Endothelial cell (in vitro differentiated cells): ENCODE measurements around the gene THSD7A. TPM values are rescaled to one million over a fixed set of nuclear protein-coding genes. Genes with fewer than 3 reads are reported as not detected.

Source experiments
- DNase-seq: peaks from one replicate; pipeline ENCODE4 v3.0.0; 2021; ENCODE audit warnings: low spot score
- H3K27ac Mint-ChIP-seq: one replicate; pipeline ENCODE4 v1.8.0; 2021; ENCODE audit warnings: mixed read lengths, inconsistent platforms; ENCODE audit not compliant: unreplicated experiment
- H3K27me3 Mint-ChIP-seq: one replicate; pipeline ENCODE4 v1.8.0; 2021; ENCODE audit warnings: mild to moderate bottlenecking, moderate library complexity, mixed read lengths, inconsistent platforms; ENCODE audit not compliant: unreplicated experiment
- H3K36me3 Mint-ChIP-seq: one replicate; pipeline ENCODE4 v1.8.0; 2021; ENCODE audit warnings: mild to moderate bottlenecking, low read depth, mixed read lengths, inconsistent platforms; ENCODE audit not compliant: unreplicated experiment
- H3K4me1 Mint-ChIP-seq: one replicate; pipeline ENCODE4 v1.8.0; 2021; ENCODE audit warnings: mild to moderate bottlenecking, mixed read lengths, inconsistent platforms; ENCODE audit not compliant: unreplicated experiment
- H3K4me3 Mint-ChIP-seq: one replicate; pipeline ENCODE4 v1.8.0; 2021; ENCODE audit warnings: mild to moderate bottlenecking, mixed read lengths, inconsistent platforms; ENCODE audit not compliant: unreplicated experiment
- H3K9me3 Mint-ChIP-seq: one replicate; pipeline ENCODE4 v1.8.0; 2021; ENCODE audit warnings: mixed read lengths, inconsistent platforms; ENCODE audit not compliant: unreplicated experiment
- CTCF ChIP-seq: fragments of 200-600 bp; sonication (generic); IDR thresholded peaks from one replicate; pipeline ENCODE4 v1.5.0; 2021; ENCODE audit warnings: antibody characterized with exemption; ENCODE audit not compliant: unreplicated experiment
- total RNA-seq: library from RNA; stranded (reverse); fragmentation: NEBNext Ultra II Directional; extraction: Animal tissue kit (Norgen Biotek cat#: 25700); gene quantifications from one replicate; pipeline ENCODE4 v1.2.1, GENCODE V29; 2021; ENCODE audit not compliant: unreplicated experiment

Gene THSD7A
- total RNA-seq, 1 donor from 2014 or later = 28.7 TPM

- peaks cover 2% of the 10 kb centered on the region for H3K27me3 Mint-ChIP-seq
- H3K27ac Mint-ChIP-seq = no peak overlapping the region
- H3K9me3 Mint-ChIP-seq = no peaks in the 10 kb centered on the region
- no peaks in the 10 kb centered on the region for H3K36me3 Mint-ChIP-seq
- no peak for TF ChIP-seq CTCF
- DNase-seq = no peak
- peaks cover 28% of the 10 kb centered on the region for H3K4me1 Mint-ChIP-seq
- no peak overlapping the region for H3K4me3 Mint-ChIP-seq
Observed at GRCh38 chr7:11615174-11615573, 216.8 kb downstream of the THSD7A start.

GRCh38 chr7:11613292-11613930 is 218.6 kb downstream of the THSD7A start:
- no peaks in the 10 kb centered on the region for H3K36me3 Mint-ChIP-seq
- H3K27me3 Mint-ChIP-seq = peaks cover 2% of the 10 kb centered on the region
- no peak for DNase-seq
- no peak overlapping the region for H3K4me3 Mint-ChIP-seq
- no peaks in the 10 kb centered on the region for H3K9me3 Mint-ChIP-seq
- TF ChIP-seq CTCF = no peak
- no peak overlapping the region for H3K27ac Mint-ChIP-seq
- H3K4me1 Mint-ChIP-seq = peaks cover 31% of the 10 kb centered on the region

GRCh38 chr7:11612737-11613136 is 219.3 kb downstream of the THSD7A start:
- DNase-seq = no peak
- no peak for TF ChIP-seq CTCF
- peaks cover 2% of the 10 kb centered on the region for H3K27me3 Mint-ChIP-seq
- no peak overlapping the region for H3K27ac Mint-ChIP-seq
- no peaks in the 10 kb centered on the region for H3K9me3 Mint-ChIP-seq
- H3K36me3 Mint-ChIP-seq = no peaks in the 10 kb centered on the region
- H3K4me3 Mint-ChIP-seq = no peak overlapping the region
- peaks cover 31% of the 10 kb centered on the region for H3K4me1 Mint-ChIP-seq

- Mint-ChIP-seq H3K27ac (no peak overlapping the region), H3K4me1 (peaks cover 13% of the 10 kb centered on the region), H3K4me3 (no peak overlapping the region), H3K27me3 (peaks cover 2% of the 10 kb centered on the region), H3K9me3 (no peaks in the 10 kb centered on the region), H3K36me3 (no peaks in the 10 kb centered on the region)
- no peak for DNase-seq
- TF ChIP-seq CTCF = no peak
Observed at GRCh38 chr7:11609096-11609670, 222.8 kb downstream of the THSD7A start.

- H3K36me3 Mint-ChIP-seq = no peaks in the 10 kb centered on the region
- no peaks in the 10 kb centered on the region for H3K9me3 Mint-ChIP-seq
- H3K4me1 Mint-ChIP-seq = peaks cover 13% of the 10 kb centered on the region
- H3K27ac Mint-ChIP-seq = no peak overlapping the region
- H3K4me3 Mint-ChIP-seq = no peak overlapping the region
- H3K27me3 Mint-ChIP-seq = peaks cover under 1% of the 10 kb centered on the region
- no peak for DNase-seq
- no peak for TF ChIP-seq CTCF
Observed at GRCh38 chr7:11607686-11608085, 224.3 kb downstream of the THSD7A start.
